Fibroblast of the conjunctiva (primary cell): ENCODE data around the gene CHKB.
A peak's percentile ranks its signal among the peaks of the same experiment; 100 is the strongest.

ENCODE experiments used
- DNase-seq: peaks from one replicate; pipeline ENCODE4 v3.0.0-alpha.2; 2010; ENCODE audit warnings: low read depth

CHKB gene

GRCh38 chr22:50597097-50597496 is 14.4 kb upstream of the CHKB start:
- no peak for DNase-seq

GRCh38 chr22:50595189-50595588 is 12.5 kb upstream of the CHKB start:
- no peak for DNase-seq

GRCh38 chr22:50587407-50587806 is 4.8 kb upstream of the CHKB start:
- DNase-seq = no peak

GRCh38 chr22:50586416-50586815 is 3.8 kb upstream of the CHKB start:
- DNase-seq = no peak

GRCh38 chr22:50585781-50586180 is 3.1 kb upstream of the CHKB start:
- no peak for DNase-seq

- no peak for DNase-seq
These were observed 2.6 kb upstream of the CHKB start for GRCh38 chr22:50585238-50585637.

- no peak for DNase-seq
These were observed 1.8 kb upstream of the CHKB start for GRCh38 chr22:50584106-50585096.

- no peak for DNase-seq
These were observed 729 bp upstream of the CHKB start for GRCh38 chr22:50583294-50583861.

- DNase-seq = no peak
These were observed 628 bp downstream of the CHKB start for GRCh38 chr22:50581950-50582492.

- no peak for DNase-seq
These were observed 1.4 kb downstream of the CHKB start for GRCh38 chr22:50581031-50581949.

GRCh38 chr22:50579752-50580151 is 2.9 kb downstream of the CHKB start:
- no peak for DNase-seq

GRCh38 chr22:50578776-50579310 is 3.8 kb downstream of the CHKB start:
- DNase-seq = no peak

GRCh38 chr22:50577987-50578775 is 4.5 kb downstream of the CHKB start, which contains the start of gene CPT1B:
Gene CPT1B, minus strand, starts transcription at chr22:50578427. Its CDS starts 512 bp downstream, at chr22:50577915.
- DNase-seq = no peak

- no peak for DNase-seq
These were observed 5.0 kb downstream of the CHKB start for GRCh38 chr22:50577697-50577986.

GRCh38 chr22:50576806-50577696 is 5.6 kb downstream of the CHKB start:
- DNase-seq = no peak

GRCh38 chr22:50576070-50576469 is 6.6 kb downstream of the CHKB start:
- peak; percentile 12 for DNase-seq

GRCh38 chr22:50575426-50575941 is 7.2 kb downstream of the CHKB start:
- DNase-seq = no peak

- no peak for DNase-seq
These were observed 8.3 kb downstream of the CHKB start for GRCh38 chr22:50574383-50574755.

- DNase-seq = no peak
These were observed 8.9 kb downstream of the CHKB start for GRCh38 chr22:50573491-50574382.
